ENCODE data around the gene CACNG5. TPM values are rescaled to one million over a fixed set of nuclear protein-coding genes. Genes with fewer than 3 reads are reported as not detected.
"Not testable (repeated sequence)": the region's sequence is repeated elsewhere in the genome, so short reads cannot be mapped to it uniquely, and the experiment has no call there.

The CACNG5 gene
- total RNA-seq, 1 donor from 2014 or later: not detected

DNA sequence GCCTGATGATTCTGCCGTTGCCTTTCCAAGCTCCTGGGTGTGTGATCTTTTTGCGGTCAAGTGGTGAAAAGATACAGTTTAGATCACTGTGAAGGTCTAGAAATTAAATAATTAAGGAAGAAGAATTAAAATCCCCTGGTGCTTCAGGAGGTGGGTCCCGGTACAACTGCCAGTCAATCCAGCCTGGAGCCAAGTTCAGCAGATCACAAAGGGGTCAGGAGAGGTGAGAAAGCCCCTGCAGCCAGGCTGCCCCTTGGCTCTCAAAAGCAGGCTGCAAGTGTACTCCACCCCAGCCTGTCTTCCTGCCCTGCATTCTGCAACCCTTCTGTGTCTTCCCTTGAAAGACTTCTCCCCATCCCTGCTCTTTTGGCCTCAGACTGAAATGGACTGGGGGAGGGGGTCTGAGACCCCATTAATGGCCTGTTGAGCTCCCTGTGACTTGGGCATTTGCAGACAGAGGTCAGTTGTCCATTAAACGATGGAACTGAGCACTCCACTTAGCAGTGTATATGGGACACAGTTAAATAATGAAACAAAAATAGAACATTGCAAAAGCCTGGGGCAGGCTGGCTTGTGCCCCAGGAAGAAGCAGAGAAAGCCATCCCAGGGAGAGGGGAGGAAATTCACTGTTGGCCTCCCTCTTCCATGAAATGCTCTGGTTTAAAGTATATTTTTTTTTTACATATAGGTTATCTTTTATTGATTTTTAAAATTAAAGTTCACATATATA lies 15.1 kb downstream of the CACNG5 start:
- no peak for DNase-seq (ENCODE audit: low read depth)

DNA sequence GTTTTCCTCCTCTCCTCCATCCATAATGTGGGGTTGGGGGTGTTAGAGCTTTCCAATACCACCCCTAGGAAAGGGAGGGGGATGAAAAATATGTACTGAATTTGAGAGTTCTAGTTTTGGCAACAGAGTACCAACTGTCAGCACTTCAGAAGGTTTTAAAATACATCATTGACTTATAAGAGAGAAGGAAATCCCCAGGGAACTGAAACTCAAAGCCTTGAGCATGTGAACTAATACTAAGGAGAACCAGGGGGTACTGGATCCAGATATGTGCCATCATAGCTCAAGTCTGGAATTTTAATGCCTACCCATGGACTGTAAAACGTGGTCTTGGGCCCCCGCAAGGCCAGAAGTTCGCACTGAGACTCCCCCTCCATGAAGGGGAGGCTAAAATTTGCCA lies 15.8 kb downstream of the CACNG5 start:
- no peak for DNase-seq (ENCODE audit: low read depth)

DNA sequence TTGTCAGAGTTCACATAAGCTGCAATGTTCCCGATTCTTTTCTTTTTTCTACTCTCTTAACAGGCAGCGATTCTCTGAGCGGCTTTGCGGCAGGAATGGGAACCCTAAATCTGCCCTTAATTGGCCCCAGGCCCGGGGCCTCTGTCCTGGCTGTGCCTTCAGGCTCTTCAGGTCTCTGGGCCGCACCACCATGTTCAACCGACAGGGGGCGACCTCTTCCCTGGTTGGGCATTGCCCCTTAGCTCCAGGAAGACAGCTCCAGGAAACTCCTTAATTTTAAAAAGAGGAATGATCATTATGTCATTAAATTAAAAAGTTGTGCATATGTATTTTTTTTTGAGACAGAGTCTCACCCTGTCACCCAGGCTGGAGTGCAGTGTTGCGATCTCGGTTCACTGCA lies 20.3 kb downstream of the CACNG5 start:
- DNase-seq (ENCODE audit: low read depth): no peak

DNA sequence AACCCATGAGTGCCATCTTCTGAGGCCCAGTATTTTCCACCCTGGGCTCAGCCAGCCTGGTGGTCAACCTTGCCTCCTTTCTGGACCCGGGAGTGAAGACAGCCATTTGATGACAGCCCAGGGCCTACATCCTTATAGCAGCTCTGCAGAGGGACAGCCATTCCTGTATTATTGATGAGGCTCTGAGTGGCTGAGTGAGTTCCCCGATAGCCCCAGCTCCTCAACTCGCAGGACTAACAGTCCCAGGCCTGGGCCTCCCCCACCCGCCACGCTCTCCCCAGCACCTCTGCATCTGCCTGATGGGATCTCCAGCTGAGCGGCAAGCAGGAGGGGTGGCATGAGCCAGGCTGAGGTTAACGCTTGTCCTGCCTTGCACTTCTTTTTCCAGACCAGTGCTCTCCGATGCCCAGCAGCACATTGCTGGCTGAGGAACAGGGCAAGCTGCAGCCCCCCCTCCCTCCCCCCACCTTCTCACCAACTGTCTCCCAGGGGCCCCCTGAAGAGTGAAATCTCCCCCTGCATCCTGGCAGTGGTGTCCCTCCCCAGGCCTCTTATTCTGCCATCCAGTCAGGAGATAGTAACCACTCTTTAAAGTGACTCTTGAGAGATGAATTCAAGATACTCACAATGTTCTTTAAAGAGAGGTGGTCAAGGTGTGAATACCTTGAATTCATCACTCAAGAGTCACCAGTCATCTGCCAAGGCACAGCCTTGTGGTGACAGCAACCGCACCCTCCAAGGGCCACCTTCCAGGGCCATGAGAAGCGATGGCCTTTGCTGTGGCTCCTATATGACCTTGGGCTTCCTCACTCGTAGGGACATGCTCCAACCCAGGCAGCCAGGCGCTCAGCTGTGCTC lies 23.5 kb downstream of the CACNG5 start:
- no peak for DNase-seq (ENCODE audit: low read depth)

DNA sequence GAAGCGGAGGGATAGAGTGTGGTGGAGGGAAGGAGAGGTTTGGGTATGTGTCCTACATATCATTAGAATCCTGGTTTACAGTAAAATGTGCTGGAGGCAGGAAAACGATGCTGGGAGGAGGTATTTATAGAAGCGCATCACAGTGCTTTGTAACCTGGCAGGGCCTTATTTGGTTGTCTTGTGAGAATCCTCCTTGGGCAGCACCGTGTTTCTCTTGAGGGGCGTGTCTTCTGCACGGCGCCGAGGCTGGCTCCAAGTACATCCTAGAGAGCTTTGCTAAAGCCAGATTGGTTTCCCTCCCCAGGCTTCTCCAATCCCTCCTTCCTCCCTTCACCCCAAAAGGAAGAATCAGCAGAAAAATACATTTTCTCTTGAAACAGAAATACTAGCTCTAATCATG lies 24.4 kb downstream of the CACNG5 start:
- no peak for DNase-seq (ENCODE audit: low read depth)

DNA sequence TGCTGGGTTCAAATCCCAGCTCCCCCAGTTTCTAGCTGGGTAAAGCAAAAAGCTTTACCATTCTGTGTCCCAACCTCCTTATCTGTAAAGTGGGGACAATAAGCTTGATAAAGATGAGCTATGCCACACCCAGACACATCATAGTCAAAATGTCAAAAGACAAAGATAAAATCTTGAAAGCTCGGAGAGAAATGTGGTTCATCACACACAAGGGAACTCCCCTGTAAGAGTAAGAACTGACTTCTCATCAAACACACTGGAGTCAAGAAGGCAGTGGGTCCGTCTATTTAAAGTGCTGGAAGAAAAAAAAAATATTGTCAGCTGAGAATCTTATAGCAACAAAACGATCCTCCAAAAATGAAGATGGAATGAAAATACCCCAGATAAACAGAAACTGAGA lies 25.3 kb downstream of the CACNG5 start:
- no peak for DNase-seq (ENCODE audit: low read depth)

DNA sequence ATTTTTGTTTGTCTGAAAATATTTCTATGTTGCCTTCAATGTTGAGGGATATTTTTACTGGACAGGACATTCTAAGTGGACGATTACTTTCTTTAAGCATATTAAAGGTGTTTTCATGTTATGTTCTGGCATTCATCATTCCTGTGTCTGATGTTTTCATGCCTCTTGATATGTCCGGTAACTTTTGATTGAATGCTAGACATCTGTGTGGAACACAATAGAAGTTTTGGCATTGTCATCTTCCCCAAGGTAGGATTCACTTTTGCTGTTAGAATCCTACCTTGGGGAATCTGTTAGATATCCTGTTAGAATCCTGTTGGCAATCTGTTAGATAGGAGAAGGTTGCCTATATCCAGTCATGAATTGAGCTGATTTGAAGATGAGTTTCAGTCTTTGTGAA lies 28.9 kb downstream of the CACNG5 start:
- no peak for DNase-seq (ENCODE audit: low read depth)

DNA sequence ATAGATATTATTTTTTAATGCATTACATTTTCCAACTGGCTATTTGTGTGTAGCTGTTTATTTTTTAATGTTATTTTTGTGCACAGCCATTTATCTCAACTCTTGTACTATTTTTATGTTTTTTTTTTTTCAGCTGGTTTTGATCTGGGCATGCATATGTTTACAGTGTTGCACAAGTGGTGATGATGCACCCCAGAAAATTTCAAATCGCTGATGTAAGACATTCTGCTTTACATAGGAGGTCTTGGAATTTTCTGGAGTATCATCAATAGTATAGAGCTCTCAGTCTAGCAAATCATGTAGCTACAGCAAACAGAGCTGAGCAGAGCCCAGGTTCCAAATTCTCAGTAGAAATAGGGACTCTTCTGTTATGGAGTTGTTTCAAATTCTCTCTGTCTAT lies 30.2 kb downstream of the CACNG5 start:
- DNase-seq (ENCODE audit: low read depth): no peak

DNA sequence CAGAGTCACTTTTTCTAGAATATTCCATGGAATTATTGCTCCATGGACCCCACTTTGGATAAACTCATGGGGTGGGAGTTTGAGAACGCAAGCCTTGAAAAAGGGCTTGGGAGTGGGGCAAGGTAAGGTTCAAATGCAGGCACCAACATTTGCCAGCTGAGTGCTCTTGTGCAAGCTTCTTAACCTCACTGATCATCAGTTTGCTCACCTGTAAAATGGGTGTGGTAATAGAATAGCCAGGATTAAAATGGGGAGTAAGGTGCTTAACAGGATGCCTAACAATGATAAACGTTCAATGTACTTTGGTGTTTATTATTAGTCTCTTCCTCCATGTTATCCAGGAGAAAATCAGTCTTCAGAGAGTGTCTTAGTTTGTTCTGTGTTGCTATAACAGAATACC lies 39.0 kb downstream of the CACNG5 start:
- DNase-seq (ENCODE audit: low read depth): no peak

DNA sequence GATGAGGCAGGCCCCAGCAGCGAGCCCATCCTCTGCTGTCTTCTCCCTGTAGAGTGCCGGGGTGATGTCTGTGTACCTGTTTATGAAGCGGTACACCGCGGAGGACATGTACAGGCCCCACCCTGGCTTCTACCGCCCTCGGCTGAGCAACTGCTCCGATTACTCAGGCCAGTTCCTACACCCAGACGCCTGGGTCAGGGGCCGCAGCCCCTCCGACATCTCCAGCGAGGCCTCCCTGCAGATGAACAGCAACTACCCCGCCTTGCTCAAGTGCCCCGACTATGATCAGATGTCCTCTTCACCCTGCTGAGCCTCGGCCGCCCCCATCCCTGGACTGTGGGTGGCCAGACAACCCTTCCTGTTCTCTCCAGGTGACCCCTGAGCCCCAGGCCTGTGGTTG lies 50.0 kb downstream of the CACNG5 start:
- DNase-seq (ENCODE audit: low read depth): no peak

DNA sequence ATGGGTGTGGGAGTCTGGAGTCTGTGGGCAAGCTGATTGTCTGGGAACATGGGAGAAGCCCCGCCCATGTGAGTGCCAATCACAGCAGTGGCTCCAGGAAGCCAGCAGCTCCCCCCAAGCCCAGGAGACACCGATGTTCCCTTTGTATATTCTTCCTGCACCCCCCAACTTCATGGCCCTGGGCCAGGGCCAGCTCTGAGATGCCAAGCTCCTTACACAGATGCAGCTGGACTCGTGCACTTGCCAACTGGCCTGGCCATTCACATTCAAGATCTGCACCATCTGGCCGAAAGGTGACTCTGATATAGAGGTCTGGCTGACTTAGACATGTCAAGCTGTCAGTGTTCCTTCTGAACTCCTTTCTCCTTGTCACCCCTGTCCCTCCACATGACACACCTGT lies 50.5 kb downstream of the CACNG5 start:
- DNase-seq (ENCODE audit: low read depth): no peak

DNA sequence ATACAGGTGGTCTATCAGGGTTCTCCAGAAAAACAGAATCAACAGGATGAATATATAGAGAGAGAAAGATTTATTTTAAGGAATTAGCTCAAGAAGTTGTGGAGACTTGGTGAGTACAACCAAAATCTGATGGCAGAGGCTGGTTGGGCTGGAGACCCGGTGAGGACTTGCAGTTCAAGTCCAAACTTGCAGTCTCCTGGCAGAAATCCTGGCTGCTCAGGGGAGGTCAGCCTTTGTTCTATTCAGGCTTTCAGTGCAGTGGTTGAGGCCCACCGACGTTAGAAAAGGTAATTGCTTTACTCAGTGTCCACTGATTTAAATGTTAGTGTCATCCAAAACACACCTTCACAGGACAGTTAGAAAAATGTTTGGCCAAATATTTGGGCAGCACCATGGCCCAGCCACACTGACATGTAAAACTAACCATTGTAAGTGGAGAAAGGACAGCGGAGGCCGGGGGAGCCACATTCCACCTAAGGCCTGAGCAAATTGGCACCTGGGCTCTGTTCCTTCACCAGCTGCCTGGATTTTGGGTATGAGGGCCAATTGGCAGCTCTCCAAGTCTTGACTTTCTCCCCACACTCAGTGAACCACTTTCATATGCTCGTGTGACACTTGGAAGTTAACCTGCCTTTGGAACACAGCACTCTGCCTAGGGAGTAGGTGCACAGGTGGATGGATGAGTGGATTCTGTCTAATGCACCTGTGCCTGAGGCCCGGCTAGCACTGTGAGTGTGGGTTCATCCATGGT lies 54.7 kb downstream of the CACNG5 start:
- DNase-seq (ENCODE audit: low read depth): no peak

DNA sequence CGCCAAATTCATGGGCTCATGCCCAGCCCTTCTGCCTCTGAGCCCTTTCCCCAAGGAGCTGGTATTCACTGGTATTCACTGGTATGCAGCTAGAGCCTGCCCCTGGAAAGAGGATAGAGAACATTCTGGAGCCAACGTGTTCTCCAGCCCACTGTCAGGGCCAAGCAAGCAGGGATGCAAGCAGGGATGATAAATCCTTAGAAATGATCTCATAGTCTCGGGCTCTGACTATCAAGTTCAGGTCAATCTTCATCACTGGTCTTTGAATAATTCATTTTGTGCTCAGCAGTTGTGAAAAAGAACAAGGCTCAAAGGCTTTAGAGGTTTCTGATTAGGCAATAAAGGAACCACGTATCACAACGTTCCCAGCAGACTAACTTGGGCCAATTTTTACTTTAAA lies 57.3 kb downstream of the CACNG5 start:
- DNase-seq (ENCODE audit: low read depth): no peak

DNA sequence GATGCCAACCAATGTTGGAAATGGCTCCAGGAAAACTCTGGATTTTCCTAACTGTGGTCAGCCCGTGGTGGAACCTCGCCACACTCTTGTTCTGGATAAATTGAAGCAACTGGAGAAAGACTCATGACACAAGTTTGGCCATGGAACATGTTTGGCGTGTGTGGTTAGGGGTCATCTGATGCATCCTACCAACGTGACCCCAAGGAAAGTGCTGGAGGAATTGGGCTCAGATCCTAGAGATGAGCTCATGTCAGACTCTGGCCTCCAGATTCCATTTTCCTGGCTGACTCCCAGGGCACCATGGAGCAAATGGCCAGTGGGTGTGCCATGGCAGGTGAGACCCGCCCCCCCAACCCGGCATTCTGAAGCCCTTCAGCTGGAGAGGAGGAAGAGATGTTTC lies 58.5 kb downstream of the CACNG5 start:
- no peak for DNase-seq (ENCODE audit: low read depth)

DNA sequence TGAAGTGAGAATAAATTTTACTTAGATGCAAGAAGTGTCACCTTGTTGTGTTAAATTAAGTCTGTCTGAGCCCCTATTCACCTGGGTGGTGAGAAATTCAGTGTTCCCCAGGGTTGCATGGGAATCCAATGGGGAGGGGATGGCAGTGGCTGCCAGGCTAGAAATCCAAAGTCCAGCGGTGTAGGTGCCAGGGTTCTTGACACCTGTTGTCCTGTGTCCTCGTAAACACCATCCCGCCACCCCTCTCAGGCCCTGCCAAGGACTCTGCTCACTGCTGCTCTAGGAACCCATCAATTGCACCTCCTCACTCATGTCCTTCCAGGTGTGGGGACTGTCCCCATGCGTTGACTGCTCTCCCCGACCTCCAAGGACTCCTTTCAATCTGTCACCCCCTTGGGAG lies 58.9 kb downstream of the CACNG5 start:
- DNase-seq (ENCODE audit: low read depth): no peak

DNA sequence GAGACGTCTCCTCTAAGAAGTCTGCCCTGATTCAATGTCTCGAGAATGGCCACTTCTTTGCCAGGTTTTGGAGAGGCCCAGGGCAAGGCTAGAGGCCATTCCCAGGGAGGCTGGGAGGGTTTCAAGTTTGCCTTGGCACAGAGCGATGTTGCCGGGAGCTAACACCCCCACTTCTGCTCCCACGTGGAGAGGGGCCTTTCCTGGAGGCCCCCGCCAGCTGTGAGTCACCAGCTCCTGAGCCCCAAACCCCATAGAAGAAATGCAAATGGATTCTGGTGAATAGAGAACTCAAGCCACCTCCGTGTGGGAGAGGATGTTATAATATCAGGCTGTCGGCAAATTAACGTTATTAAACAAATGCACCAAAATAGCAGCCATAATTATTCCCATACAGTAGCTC lies 62.2 kb downstream of the CACNG5 start:
- DNase-seq (ENCODE audit: low read depth): no peak

DNA sequence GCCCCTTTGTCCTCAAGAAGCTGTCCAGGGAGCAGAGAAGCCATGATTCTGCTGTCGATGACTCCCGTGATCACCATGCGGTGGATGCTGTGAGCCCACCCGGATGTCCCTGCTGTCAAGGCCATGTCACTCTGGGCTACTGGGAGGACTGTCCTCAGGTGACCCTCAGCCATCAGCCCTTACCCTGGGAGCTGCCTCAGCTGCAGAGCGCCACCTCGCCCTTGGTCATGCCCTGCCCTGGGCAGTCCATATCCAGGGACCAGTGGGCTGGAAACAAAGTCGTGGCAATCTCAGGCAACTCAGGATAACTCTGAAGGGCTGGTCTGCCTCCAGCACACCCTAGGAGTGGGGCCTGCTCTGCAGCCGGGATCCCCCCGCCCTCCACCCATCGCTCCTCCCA lies 63.6 kb downstream of the CACNG5 start:
- DNase-seq (ENCODE audit: low read depth): no peak

DNA sequence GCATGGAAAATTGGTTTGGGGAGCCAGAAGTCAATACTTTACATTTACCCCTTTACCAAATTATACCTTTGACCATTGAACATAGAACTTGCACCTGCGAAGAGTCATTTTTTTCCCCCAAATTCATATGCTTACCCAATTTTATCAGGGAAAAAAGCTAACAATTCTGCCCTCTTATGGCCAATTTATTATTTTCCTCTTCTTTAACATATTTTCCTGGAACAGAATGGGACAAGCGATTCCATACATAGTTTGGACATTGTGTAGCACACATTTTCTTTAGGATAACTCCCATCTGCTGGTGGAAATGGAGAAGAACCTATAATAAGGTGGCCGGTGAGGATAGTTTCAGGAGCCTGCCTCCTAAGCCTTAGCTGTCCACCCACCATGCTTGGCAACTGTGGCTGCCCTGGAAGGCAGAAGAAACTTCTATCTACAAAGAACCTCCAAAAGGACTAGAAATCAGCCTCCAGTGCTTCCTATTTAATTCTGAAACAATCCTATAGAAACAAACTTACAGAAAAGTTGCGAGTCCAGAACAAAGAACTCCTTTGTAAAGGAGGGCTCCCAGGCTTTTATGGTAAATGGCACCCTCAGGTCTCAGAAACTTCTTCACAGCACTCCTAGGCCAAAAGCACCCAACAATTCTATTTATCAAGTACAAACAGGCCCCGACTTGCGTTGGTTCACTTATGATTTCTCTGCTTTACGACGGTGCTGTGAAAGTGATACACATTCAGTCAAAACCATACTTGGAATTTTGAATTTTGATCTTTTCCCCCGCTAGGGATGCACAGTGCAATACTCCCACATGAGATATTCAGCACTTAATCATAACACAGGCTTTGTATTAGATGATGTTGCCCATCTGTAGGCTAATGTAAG lies 65.5 kb downstream of the CACNG5 start:
- no peak for DNase-seq (ENCODE audit: low read depth)

DNA sequence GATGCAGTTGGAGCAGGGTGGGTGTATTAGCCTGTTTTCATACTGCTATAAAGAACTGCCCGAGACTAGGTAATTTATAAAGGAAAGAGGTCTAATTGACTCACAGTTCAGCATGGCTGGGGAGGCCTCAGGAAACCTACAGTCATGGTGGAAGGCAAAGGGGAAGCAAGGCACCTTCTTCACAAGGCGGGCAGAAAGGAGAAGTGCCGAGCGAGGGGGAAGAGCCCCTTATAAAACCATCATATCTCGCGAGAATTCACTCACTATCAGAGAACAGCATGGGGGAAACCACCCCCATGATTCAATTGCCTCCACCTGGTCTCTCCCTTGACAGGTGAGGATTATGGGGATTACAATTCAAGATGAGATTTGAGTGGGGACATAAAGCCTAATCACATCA lies 68.4 kb downstream of the CACNG5 start:
- DNase-seq (ENCODE audit: low read depth): not testable (repeated sequence)

DNA sequence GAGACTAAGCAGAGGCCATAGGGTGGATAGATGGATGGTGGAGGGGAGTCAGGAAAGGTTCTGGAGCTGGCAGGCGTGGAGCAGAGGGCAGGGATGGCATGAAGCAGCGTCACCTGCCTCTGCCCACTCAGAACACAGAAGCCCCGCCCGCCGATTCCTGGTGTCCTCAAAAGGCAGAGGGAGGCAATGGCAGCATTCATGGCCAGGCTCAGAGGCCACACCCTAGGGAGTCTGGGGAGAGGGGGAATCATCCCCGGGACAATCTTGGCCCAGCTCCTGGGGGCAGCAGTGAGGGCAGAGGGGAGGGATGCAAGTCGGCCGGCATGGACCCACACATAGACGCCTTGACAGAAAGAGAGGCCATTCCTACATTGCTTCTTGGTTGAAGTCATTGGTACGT lies 68.9 kb downstream of the CACNG5 start:
- DNase-seq (ENCODE audit: low read depth): no peak

DNA sequence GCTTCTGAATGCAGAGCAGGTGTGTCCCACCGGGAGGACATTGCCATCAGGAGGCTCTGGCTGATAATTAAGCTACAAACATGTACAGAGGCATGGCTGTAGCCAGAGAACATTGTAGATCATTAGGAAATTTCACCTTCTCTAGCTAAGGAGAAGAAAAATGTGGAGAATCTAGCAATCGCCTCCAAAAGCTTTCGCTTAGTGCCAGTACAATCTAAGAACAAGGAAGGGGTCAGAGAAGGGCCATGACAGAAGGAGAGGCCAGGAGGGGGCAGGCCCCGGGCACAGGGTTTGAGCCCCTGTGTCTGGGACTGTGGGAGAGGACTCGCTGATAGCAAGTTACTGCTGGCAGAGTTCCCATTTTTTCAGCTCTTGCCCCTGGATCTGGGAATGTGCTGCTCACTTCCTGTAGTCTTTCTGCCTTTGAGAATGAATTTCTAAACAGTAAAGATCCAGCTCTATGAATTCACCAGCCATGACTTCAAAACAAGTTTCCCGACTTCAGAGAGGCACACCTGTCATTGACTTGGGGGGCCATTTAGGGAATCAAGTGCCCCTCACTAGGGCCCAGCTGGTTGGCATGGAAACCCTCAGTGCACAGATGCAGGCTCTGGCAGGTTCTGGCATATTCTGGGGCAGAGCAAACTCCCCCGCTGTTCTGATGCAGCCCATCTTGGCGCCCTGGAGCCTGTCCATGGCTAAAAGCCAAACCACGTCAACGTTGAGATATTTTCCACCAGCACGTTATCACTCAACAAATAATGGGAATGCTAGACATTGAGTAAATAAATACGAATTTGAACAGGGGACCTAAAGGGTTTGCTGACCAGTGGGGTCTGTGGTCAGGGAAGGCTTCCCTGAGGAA lies 70.1 kb downstream of the CACNG5 start:
- DNase-seq (ENCODE audit: low read depth): peak; percentile 79
